RPMI8226 (cell line): ENCODE data around the gene CAPN3.
A peak's percentile ranks its signal among the peaks of the same experiment; 100 is the strongest.

Source experiments
- DNase-seq: peaks from one replicate; pipeline ENCODE4 v3.0.0-alpha.2; 2015

The CAPN3 gene

GRCh38 chr15:42358141-42358540 lies 1.2 kb upstream of the CAPN3 start:
- no peak for DNase-seq

- DNase-seq: no peak
These were observed 684 bp downstream of the CAPN3 start for GRCh38 chr15:42359985-42360384.

- no peak for DNase-seq
These were observed 1.3 kb downstream of the CAPN3 start for GRCh38 chr15:42360535-42361112.

- DNase-seq: no peak
These were observed 4.2 kb downstream of the CAPN3 start for GRCh38 chr15:42363487-42363886.

GRCh38 chr15:42363942-42364341 lies 4.6 kb downstream of the CAPN3 start:
- no peak for DNase-seq

- DNase-seq: no peak
These were observed 5.2 kb downstream of the CAPN3 start for GRCh38 chr15:42364529-42364928.

GRCh38 chr15:42365921-42366550 lies 6.7 kb downstream of the CAPN3 start:
- DNase-seq: no peak

- no peak for DNase-seq
These were observed 7.7 kb downstream of the CAPN3 start for GRCh38 chr15:42367041-42367440.

- no peak for DNase-seq
These were observed 8.8 kb downstream of the CAPN3 start for GRCh38 chr15:42368096-42368495.

- DNase-seq: peak; percentile 9
These were observed 11.8 kb downstream of the CAPN3 start for GRCh38 chr15:42371096-42371495.

GRCh38 chr15:42373274-42373673 lies 14.0 kb downstream of the CAPN3 start:
- DNase-seq: peak; percentile 17

GRCh38 chr15:42373936-42374335 lies 14.6 kb downstream of the CAPN3 start:
- no peak for DNase-seq

GRCh38 chr15:42374810-42375209 lies 15.5 kb downstream of the CAPN3 start:
- DNase-seq: no peak

GRCh38 chr15:42375252-42375651 lies 16.0 kb downstream of the CAPN3 start:
- no peak for DNase-seq

GRCh38 chr15:42375941-42376340 lies 16.6 kb downstream of the CAPN3 start:
- no peak for DNase-seq

- DNase-seq: no peak
These were observed 18.7 kb downstream of the CAPN3 start for GRCh38 chr15:42378011-42378410.

- DNase-seq: no peak
These were observed 25.3 kb downstream of the CAPN3 start for GRCh38 chr15:42384597-42384996.

GRCh38 chr15:42385206-42385979 lies 26.1 kb downstream of the CAPN3 start:
- DNase-seq: peak; percentile 28

- no peak for DNase-seq
These were observed 26.8 kb downstream of the CAPN3 start for GRCh38 chr15:42385980-42386700.

- DNase-seq: no peak
These were observed 28.3 kb downstream of the CAPN3 start for GRCh38 chr15:42387603-42388002.

- no peak for DNase-seq
These were observed 33.2 kb downstream of the CAPN3 start for GRCh38 chr15:42392309-42393024.

GRCh38 chr15:42394106-42394505 lies 34.8 kb downstream of the CAPN3 start:
- DNase-seq: no peak

GRCh38 chr15:42395838-42396237 lies 36.5 kb downstream of the CAPN3 start:
- DNase-seq: no peak
